Measurements from ENCODE around the gene MYRFL.

The MYRFL gene

DNA sequence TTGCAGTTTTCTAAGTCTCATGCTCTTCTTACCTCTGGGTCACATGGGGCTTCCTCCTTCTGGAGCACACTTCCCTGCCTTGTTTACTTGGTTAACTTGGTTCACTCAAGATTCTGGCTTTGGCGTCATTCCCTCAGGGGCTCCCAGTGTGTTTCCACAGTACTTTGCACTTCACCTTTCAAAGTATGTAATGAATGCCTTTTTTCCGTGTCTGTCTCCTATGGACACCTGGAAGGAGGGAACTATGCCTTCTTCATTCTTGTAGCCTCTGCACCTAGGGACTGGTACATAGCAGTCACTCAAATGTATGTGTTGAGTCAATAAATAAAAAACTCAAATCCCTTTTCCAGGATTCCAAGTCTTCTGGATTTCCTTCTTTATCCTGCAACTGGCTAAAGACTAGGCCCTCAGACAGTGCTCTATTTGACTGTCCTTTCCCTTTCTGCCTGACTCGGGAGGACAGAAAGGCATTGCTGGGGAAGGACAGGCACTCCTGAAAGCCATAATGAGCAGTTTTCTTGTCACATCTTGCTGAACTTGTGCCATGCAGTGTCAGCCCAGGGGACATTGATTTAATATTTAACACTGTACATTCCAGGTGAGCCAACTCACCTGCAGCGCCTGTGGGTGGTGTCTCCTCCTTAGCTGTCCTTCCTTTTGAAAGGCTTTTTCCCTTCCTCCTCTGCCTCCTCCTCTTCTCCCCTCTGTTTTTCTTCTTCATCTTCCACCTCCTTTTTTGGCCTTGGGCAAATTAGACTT lies 12.8 kb downstream of the MYRFL start:
- no peaks in the 10 kb centered on the region for H3K9me3 ChIP-seq (ENCODE audit: control insufficient read depth, insufficient read depth, low read length)
- TF ChIP-seq CTCF (IDR thresholded peaks at IDR 0.05; ENCODE audit: low read depth, low read length, poor library complexity, severe bottlenecking) (no peak), EZH2phosphoT487 (IDR thresholded peaks at IDR 0.05; ENCODE audit: borderline replicate concordance, low read length) (no peak)

DNA sequence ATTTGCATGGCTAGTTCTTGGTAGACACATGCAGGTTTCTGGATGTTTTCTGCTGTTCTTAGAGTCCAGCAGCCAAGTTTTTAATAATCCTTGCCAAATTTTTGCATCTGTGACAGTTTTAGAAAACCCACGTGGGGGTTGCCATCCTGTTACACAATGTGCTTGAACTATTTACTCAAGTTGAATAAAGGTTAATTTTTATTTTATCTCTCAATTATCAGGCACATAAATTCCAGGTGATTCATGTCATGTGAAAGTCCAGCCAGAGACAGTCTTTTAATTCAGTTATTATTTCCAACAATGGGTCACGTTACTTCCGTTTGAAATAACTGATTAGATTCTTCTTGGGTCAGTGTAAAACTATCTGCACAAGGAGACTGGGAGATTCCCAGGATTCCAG lies 15.7 kb downstream of the MYRFL start:
- Histone ChIP-seq H3K4me1 (ENCODE audit: control insufficient read depth, low read length) (no peaks in the 10 kb centered on the region), H3K4me3 (ENCODE audit: low read length) (no peak overlapping the region), H3K4me2 (ENCODE audit: low read length) (no peak overlapping the region), H3K79me2 (ENCODE audit: control insufficient read depth, low read length) (no peaks in the 10 kb centered on the region), H4K20me1 (ENCODE audit: control insufficient read depth, insufficient read depth, low read depth, low read length) (no peaks in the 10 kb centered on the region), H3K9me2 (replicated peaks; ENCODE audit: control insufficient read depth, low read length) (no peaks in the 10 kb centered on the region), H3K27ac (ENCODE audit: low read depth, low read length) (no peak overlapping the region), H3K27me3 (ENCODE audit: control insufficient read depth, low read length) (peaks cover 5% of the 10 kb centered on the region; the same call in 1 of the 2 replicates), H3K36me3 (ENCODE audit: control insufficient read depth, low read length) (no peaks in the 10 kb centered on the region), H3F3A (ENCODE audit: control insufficient read depth, insufficient read depth) (no peaks in the 10 kb centered on the region), H3K9me3 (ENCODE audit: control insufficient read depth, insufficient read depth, low read length) (no peaks in the 10 kb centered on the region)
- TF ChIP-seq EZH2phosphoT487 (IDR thresholded peaks at IDR 0.05; ENCODE audit: borderline replicate concordance, low read length) (no peak), CTCF (IDR thresholded peaks at IDR 0.05; ENCODE audit: low read depth, low read length, poor library complexity, severe bottlenecking) (no peak)

More for the DNA sequence above, 12.8 kb downstream of the MYRFL start:
- no peak overlapping the region for H3K4me2 ChIP-seq (ENCODE audit: low read length)
- no peaks in the 10 kb centered on the region for H3F3A ChIP-seq (ENCODE audit: control insufficient read depth, insufficient read depth)
- no peaks in the 10 kb centered on the region for H3K79me2 ChIP-seq (ENCODE audit: control insufficient read depth, low read length)
- no peak overlapping the region for H3K4me3 ChIP-seq (ENCODE audit: low read length)
- H3K27me3 ChIP-seq (ENCODE audit: control insufficient read depth, low read length): peaks cover 12% of the 10 kb centered on the region
- no peaks in the 10 kb centered on the region for H3K9me2 ChIP-seq (replicated peaks; ENCODE audit: control insufficient read depth, low read length)
- no peak overlapping the region for H3K27ac ChIP-seq (ENCODE audit: low read depth, low read length)
- H3K36me3 ChIP-seq (ENCODE audit: control insufficient read depth, low read length): no peaks in the 10 kb centered on the region
- no peaks in the 10 kb centered on the region for H3K4me1 ChIP-seq (ENCODE audit: control insufficient read depth, low read length)
- H4K20me1 ChIP-seq (ENCODE audit: control insufficient read depth, insufficient read depth, low read depth, low read length): no peaks in the 10 kb centered on the region

DNA sequence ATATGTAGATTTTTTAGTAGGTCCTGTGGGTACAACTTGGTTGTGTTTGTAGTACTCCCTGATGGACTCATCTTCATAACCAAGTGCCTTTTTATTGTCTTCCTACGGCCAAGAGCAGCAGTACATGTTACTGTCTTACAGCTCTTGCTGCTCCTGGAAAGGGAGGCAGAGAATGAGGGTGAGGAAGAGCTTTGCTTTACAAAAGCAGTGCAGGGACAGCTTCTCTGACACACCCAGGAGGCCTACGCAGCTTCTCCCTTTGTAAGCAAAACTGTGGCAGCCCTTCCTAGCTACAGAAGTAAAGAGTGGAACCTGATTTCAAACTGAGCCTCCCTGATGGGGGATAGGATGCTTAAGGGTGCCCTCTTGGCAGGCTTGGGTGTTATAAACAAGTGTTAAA lies 18.6 kb downstream of the MYRFL start:
- H3F3A ChIP-seq (ENCODE audit: control insufficient read depth, insufficient read depth): no peaks in the 10 kb centered on the region
- peaks cover 5% of the 10 kb centered on the region; the same call in 1 of the 2 replicates for H3K27me3 ChIP-seq (ENCODE audit: control insufficient read depth, low read length)
- H3K79me2 ChIP-seq (ENCODE audit: control insufficient read depth, low read length): no peaks in the 10 kb centered on the region
- H3K9me3 ChIP-seq (ENCODE audit: control insufficient read depth, insufficient read depth, low read length): no peaks in the 10 kb centered on the region
- H3K4me1 ChIP-seq (ENCODE audit: control insufficient read depth, low read length): no peaks in the 10 kb centered on the region
- H4K20me1 ChIP-seq (ENCODE audit: control insufficient read depth, insufficient read depth, low read depth, low read length): no peaks in the 10 kb centered on the region
- H3K9me2 ChIP-seq (replicated peaks; ENCODE audit: control insufficient read depth, low read length): no peaks in the 10 kb centered on the region
- TF ChIP-seq EZH2phosphoT487 (IDR thresholded peaks at IDR 0.05; ENCODE audit: borderline replicate concordance, low read length): no peak
- no peak for TF ChIP-seq CTCF (IDR thresholded peaks at IDR 0.05; ENCODE audit: low read depth, low read length, poor library complexity, severe bottlenecking)
- H3K27ac ChIP-seq (ENCODE audit: low read depth, low read length): no peak overlapping the region
- no peak overlapping the region for H3K4me2 ChIP-seq (ENCODE audit: low read length)
- H3K4me3 ChIP-seq (ENCODE audit: low read length): no peak overlapping the region
- no peaks in the 10 kb centered on the region for H3K36me3 ChIP-seq (ENCODE audit: control insufficient read depth, low read length)

Measured in DOHH2 (cell line).